ENCODE data around the gene AMN. TPM values are rescaled to one million over a fixed set of nuclear protein-coding genes. Genes with fewer than 3 reads are reported as not detected.

The AMN gene
- total RNA-seq, 2 donors from 2014 or later = 1.9 to 3.2 TPM

DNA sequence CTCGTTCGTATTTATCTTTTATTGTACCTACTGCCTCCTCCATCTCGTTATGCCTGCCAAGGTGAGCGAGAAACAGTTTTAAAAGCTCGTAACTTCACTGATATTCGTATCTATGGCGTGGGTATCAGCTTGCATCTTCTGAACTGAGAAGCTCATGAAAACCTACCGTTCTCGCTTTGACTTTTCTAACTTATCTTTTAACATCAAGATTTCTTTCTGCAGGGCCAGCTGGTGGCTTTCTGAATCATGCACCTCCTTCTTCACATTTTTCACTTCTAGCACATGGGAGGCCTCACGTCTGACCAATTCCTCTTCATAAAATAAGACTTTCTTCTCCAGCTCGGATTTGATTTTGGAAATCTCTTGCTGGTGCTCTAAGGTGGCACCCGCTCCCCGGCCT lies 45.8 kb downstream of the AMN start:
- peaks cover 94% of the 10 kb centered on the region for H3K36me3 ChIP-seq (ENCODE audit: control insufficient read depth, insufficient read depth, low read length)

DNA sequence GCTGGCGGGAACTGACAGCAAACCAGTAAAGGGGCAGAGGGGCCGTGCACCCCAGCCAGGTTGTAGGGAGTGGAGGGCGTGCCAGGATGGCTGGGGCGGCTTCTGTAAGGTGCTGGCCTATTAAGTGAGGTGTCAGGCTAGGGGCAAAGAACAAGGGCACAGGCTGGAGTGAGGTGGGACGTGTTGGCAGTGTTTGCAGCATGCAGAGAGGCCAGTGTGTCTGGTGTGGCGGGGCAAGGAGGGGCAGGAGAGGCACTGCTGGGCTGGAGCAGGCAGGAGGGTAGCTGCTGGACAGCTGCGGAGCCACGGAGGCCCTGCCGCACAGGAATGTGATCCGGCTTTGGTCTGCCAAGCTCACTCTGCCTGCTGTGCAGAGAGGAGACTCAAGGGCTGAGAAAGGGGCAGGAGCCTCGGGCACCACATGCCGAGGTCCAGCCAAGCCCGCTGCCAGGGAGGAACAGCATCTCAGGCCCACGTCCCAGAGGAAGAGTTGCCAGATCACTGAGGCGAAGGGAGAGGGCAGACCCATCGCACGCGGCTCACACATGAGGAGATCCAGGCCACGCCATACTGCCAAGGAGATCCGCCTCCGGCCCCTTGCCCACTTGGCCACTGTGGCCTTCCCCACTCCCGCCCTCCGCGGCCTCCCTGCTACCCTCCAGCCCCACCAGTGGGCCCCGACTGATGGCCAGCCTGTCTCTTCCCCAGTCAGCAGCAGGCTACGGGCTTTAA lies 46.8 kb downstream of the AMN start:
- Histone ChIP-seq H3K4me3 (ENCODE audit: low read length) (no peak overlapping the region), H3K36me3 (ENCODE audit: control insufficient read depth, insufficient read depth, low read length) (peaks cover 94% of the 10 kb centered on the region), H3K4me1 (ENCODE audit: control insufficient read depth, insufficient read depth, low read length) (no peaks in the 10 kb centered on the region), H3K27ac (ENCODE audit: low read depth, low read length) (no peak overlapping the region), H3K9ac (ENCODE audit: extremely low read depth, low read length, poor library complexity, severe bottlenecking) (no peak overlapping the region), H3K9me3 (ENCODE audit: control insufficient read depth, low read length) (no peaks in the 10 kb centered on the region), H3K27me3 (ENCODE audit: control insufficient read depth, insufficient read depth, low read length, poor library complexity, severe bottlenecking) (no peaks in the 10 kb centered on the region)
- Mint-ChIP-seq H3K9me3 (no peaks in the 10 kb centered on the region), H3K27me3 (ENCODE audit: insufficient read depth) (no peaks in the 10 kb centered on the region), H3K36me3 (ENCODE audit: low read depth) (peaks cover 84% of the 10 kb centered on the region), H3K4me1 (peaks cover 10% of the 10 kb centered on the region), H3K4me3 (no peak overlapping the region), H3K27ac (peak overlapping the region; percentile 58)
- WGBS, 2 experiments (ENCODE audit: insufficient coverage in 1 of 2, insufficient read length in 1 of 2) = 93 to 98% methylated on average over 21 to 26 of the region's 26 CpGs
- TF ChIP-seq, protein P1, sequence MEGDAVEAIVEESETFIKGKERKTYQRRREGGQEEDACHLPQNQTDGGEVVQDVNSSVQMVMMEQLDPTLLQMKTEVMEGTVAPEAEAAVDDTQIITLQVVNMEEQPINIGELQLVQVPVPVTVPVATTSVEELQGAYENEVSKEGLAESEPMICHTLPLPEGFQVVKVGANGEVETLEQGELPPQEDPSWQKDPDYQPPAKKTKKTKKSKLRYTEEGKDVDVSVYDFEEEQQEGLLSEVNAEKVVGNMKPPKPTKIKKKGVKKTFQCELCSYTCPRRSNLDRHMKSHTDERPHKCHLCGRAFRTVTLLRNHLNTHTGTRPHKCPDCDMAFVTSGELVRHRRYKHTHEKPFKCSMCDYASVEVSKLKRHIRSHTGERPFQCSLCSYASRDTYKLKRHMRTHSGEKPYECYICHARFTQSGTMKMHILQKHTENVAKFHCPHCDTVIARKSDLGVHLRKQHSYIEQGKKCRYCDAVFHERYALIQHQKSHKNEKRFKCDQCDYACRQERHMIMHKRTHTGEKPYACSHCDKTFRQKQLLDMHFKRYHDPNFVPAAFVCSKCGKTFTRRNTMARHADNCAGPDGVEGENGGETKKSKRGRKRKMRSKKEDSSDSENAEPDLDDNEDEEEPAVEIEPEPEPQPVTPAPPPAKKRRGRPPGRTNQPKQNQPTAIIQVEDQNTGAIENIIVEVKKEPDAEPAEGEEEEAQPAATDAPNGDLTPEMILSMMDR (conservative IDR thresholded peaks at IDR 0.05) = no peak
- DNase-seq = no peak

More for the DNA sequence above, 45.8 kb downstream of the AMN start:
- Histone ChIP-seq H3K27ac (ENCODE audit: low read depth, low read length) (no peak overlapping the region), H3K9me3 (ENCODE audit: control insufficient read depth, low read length) (no peaks in the 10 kb centered on the region), H3K4me1 (ENCODE audit: control insufficient read depth, insufficient read depth, low read length) (no peaks in the 10 kb centered on the region), H3K27me3 (ENCODE audit: control insufficient read depth, insufficient read depth, low read length, poor library complexity, severe bottlenecking) (no peaks in the 10 kb centered on the region), H3K4me3 (ENCODE audit: low read length) (no peak overlapping the region), H3K9ac (ENCODE audit: extremely low read depth, low read length, poor library complexity, severe bottlenecking) (no peak overlapping the region)
- 93 to 94% methylated on average over 13 of the region's 13 CpGs for WGBS, 2 experiments (ENCODE audit: insufficient coverage in 1 of 2, insufficient read length in 1 of 2)
- H3K9me3 Mint-ChIP-seq = no peaks in the 10 kb centered on the region
- H3K27me3 Mint-ChIP-seq (ENCODE audit: insufficient read depth) = no peaks in the 10 kb centered on the region
- peaks cover 87% of the 10 kb centered on the region for H3K36me3 Mint-ChIP-seq (ENCODE audit: low read depth)
- TF ChIP-seq, protein P1 (conservative IDR thresholded peaks at IDR 0.05) = no peak
- peaks cover 10% of the 10 kb centered on the region for H3K4me1 Mint-ChIP-seq
- no peak overlapping the region for H3K27ac Mint-ChIP-seq
- DNase-seq = no peak
- H3K4me3 Mint-ChIP-seq = no peak overlapping the region

DNA sequence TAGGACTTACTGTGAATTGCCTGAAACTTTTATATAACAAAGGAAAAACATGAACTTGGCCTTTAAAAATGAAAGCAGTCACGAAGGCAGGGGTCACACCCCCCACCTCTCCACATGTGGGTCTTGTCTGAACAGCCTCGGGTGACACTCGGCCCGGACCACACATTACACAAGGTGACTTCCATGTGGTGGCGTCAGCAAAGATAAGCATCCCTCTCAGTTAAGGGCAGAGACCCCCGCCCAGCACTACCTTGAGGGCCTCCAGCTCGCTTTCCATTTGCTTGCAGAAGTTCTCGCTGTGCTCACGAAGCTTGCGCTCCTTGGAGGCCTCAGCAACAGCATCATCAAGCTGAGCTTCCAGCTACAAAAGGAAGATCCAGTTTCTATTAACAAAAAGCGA lies 47.4 kb downstream of the AMN start:
- no peaks in the 10 kb centered on the region for H3K9me3 Mint-ChIP-seq
- H3K36me3 Mint-ChIP-seq (ENCODE audit: low read depth) = peaks cover 83% of the 10 kb centered on the region
- no peak overlapping the region for H3K4me3 Mint-ChIP-seq
- 94% methylated on average over 9 to 11 of the region's 11 CpGs for WGBS, 2 experiments (ENCODE audit: insufficient coverage in 1 of 2, insufficient read length in 1 of 2)
- peaks cover 13% of the 10 kb centered on the region for H3K4me1 Mint-ChIP-seq
- TF ChIP-seq, protein P1 (conservative IDR thresholded peaks at IDR 0.05) = no peak
- no peaks in the 10 kb centered on the region for H3K27me3 Mint-ChIP-seq (ENCODE audit: insufficient read depth)
- H3K27ac ChIP-seq (ENCODE audit: low read depth, low read length) = no peak overlapping the region
- DNase-seq = no peak
- no peak overlapping the region for H3K9ac ChIP-seq (ENCODE audit: extremely low read depth, low read length, poor library complexity, severe bottlenecking)
- H3K27ac Mint-ChIP-seq = no peak overlapping the region
- H3K27me3 ChIP-seq (ENCODE audit: control insufficient read depth, insufficient read depth, low read length, poor library complexity, severe bottlenecking) = no peaks in the 10 kb centered on the region
- H3K4me1 ChIP-seq (ENCODE audit: control insufficient read depth, insufficient read depth, low read length) = no peaks in the 10 kb centered on the region
- H3K36me3 ChIP-seq (ENCODE audit: control insufficient read depth, insufficient read depth, low read length) = peaks cover 90% of the 10 kb centered on the region
- H3K4me3 ChIP-seq (ENCODE audit: low read length) = no peak overlapping the region
- H3K9me3 ChIP-seq (ENCODE audit: control insufficient read depth, low read length) = no peaks in the 10 kb centered on the region
